Measurements from ENCODE around the gene PALLD.

DNA sequence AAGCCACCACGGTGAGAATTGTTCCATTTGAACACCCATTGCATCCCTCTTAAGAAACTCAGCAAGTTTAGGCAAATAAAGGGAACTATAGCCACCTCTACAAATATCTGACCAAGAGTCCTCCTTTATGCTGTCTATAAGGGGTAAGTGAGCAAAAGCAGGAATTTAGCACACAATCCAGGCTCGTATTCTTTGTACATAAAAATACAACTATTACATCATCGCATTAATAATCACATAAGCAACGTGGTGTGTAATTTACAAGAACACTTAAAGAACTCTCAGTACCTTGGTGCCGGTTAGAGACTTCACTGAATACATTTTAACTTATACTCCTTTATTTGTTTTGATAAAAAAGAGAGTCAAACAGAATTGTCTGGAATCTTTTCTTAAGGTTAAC, 38.8 kb downstream of the PALLD start:
- TF ChIP-seq POLR2AphosphoS5 (IDR thresholded peaks at IDR 0.05; ENCODE audit: low read depth, low read length): no peak
- TF ChIP-seq SRF (IDR thresholded peaks at IDR 0.05; ENCODE audit: low read depth, low read length): no peak
- TF ChIP-seq, protein P1, sequence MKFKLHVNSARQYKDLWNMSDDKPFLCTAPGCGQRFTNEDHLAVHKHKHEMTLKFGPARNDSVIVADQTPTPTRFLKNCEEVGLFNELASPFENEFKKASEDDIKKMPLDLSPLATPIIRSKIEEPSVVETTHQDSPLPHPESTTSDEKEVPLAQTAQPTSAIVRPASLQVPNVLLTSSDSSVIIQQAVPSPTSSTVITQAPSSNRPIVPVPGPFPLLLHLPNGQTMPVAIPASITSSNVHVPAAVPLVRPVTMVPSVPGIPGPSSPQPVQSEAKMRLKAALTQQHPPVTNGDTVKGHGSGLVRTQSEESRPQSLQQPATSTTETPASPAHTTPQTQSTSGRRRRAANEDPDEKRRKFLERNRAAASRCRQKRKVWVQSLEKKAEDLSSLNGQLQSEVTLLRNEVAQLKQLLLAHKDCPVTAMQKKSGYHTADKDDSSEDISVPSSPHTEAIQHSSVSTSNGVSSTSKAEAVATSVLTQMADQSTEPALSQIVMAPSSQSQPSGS (IDR thresholded peaks at IDR 0.05; ENCODE audit: low read length): no peak
- TF ChIP-seq BRCA1 (IDR thresholded peaks at IDR 0.05; ENCODE audit: low read depth, low read length): no peak
- no peak for TF ChIP-seq EZH2 (IDR thresholded peaks at IDR 0.05; ENCODE audit: low read depth, low read length, severe bottlenecking)
- TF ChIP-seq, protein P2, sequence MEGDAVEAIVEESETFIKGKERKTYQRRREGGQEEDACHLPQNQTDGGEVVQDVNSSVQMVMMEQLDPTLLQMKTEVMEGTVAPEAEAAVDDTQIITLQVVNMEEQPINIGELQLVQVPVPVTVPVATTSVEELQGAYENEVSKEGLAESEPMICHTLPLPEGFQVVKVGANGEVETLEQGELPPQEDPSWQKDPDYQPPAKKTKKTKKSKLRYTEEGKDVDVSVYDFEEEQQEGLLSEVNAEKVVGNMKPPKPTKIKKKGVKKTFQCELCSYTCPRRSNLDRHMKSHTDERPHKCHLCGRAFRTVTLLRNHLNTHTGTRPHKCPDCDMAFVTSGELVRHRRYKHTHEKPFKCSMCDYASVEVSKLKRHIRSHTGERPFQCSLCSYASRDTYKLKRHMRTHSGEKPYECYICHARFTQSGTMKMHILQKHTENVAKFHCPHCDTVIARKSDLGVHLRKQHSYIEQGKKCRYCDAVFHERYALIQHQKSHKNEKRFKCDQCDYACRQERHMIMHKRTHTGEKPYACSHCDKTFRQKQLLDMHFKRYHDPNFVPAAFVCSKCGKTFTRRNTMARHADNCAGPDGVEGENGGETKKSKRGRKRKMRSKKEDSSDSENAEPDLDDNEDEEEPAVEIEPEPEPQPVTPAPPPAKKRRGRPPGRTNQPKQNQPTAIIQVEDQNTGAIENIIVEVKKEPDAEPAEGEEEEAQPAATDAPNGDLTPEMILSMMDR (IDR thresholded peaks at IDR 0.05; ENCODE audit: control extremely low read depth in 1 of 3, insufficient read depth in 1 of 3, low read depth in 1 of 3, low read length in 3 of 3): no peak
- TF ChIP-seq ASH2L (IDR thresholded peaks at IDR 0.05; ENCODE audit: low read length): no peak
- TF ChIP-seq RFX5 (IDR thresholded peaks at IDR 0.05; ENCODE audit: borderline replicate concordance, low read depth, low read length): no peak
- TF ChIP-seq POLR2A (IDR thresholded peaks at IDR 0.05; ENCODE audit: control extremely low read depth in 1 of 2, low read depth in 2 of 2, low read length in 2 of 2): no peak
- no peak for TF ChIP-seq TBP (IDR thresholded peaks at IDR 0.05; ENCODE audit: low read depth, low read length)
- TF ChIP-seq HDAC2 (IDR thresholded peaks at IDR 0.05; ENCODE audit: borderline replicate concordance in 1 of 2, low read depth in 2 of 2, low read length in 2 of 2): no peak
- no peak for TF ChIP-seq RNF2 (IDR thresholded peaks at IDR 0.05; ENCODE audit: borderline replicate concordance, low read depth, low read length, missing control alignments, poor library complexity, severe bottlenecking)
- no peak for TF ChIP-seq GABPA (IDR thresholded peaks at IDR 0.05; ENCODE audit: borderline replicate concordance, insufficient read depth, low read length)

Measured in H1 (cell line).